Measurements from ENCODE around the gene C5AR2.
A peak's percentile ranks its signal among the peaks of the same experiment; 100 is the strongest.
"Not testable (repeated sequence)": the region's sequence is repeated elsewhere in the genome, so short reads cannot be mapped to it uniquely, and the experiment has no call there.

Gene C5AR2

GRCh38 chr19:47343194-47343802 lies 11.3 kb downstream of the C5AR2 start:
- H3K4me1 ChIP-seq (ENCODE audit: insufficient read depth, poor library complexity, severe bottlenecking): no peaks in the 10 kb centered on the region
- H3K27ac ChIP-seq (ENCODE audit: poor library complexity, severe bottlenecking): no peak overlapping the region

GRCh38 chr19:47344425-47344824 lies 12.4 kb downstream of the C5AR2 start:
- Histone ChIP-seq H3K4me1 (ENCODE audit: insufficient read depth, poor library complexity, severe bottlenecking) (no peaks in the 10 kb centered on the region), H3K9me3 (ENCODE audit: severe bottlenecking) (no peaks in the 10 kb centered on the region), H3K36me3 (ENCODE audit: low read depth) (no peaks in the 10 kb centered on the region), H3K27me3 (ENCODE audit: insufficient read depth, poor library complexity, severe bottlenecking) (no peaks in the 10 kb centered on the region), H3K4me3 (ENCODE audit: severe bottlenecking) (no peak overlapping the region), H3K27ac (ENCODE audit: poor library complexity, severe bottlenecking) (no peak overlapping the region)
- ATAC-seq (ENCODE audit: low read depth) (no peak), DNase-seq (ENCODE audit: low spot score) (no peak)
- no peak for TF ChIP-seq CTCF (IDR thresholded peaks at IDR 0.05; ENCODE audit: poor library complexity, severe bottlenecking)

More at GRCh38 chr19:47343194-47343802, 11.3 kb downstream of the C5AR2 start:
- no peak overlapping the region for H3K4me3 ChIP-seq (ENCODE audit: severe bottlenecking)
- TF ChIP-seq CTCF (IDR thresholded peaks at IDR 0.05; ENCODE audit: poor library complexity, severe bottlenecking): no peak
- no peaks in the 10 kb centered on the region for H3K9me3 ChIP-seq (ENCODE audit: severe bottlenecking)
- ATAC-seq (ENCODE audit: low read depth) (no peak), DNase-seq (ENCODE audit: low spot score) (no peak)
- H3K36me3 ChIP-seq (ENCODE audit: low read depth): no peaks in the 10 kb centered on the region
- H3K27me3 ChIP-seq (ENCODE audit: insufficient read depth, poor library complexity, severe bottlenecking): no peaks in the 10 kb centered on the region

- not testable (repeated sequence) for ATAC-seq (ENCODE audit: low read depth); H3K4me1 ChIP-seq (ENCODE audit: insufficient read depth, poor library complexity, severe bottlenecking); DNase-seq (ENCODE audit: low spot score); H3K27me3 ChIP-seq (ENCODE audit: insufficient read depth, poor library complexity, severe bottlenecking); H3K36me3 ChIP-seq (ENCODE audit: low read depth); H3K4me3 ChIP-seq (ENCODE audit: severe bottlenecking); H3K27ac ChIP-seq (ENCODE audit: poor library complexity, severe bottlenecking); H3K9me3 ChIP-seq (ENCODE audit: severe bottlenecking)
These were observed 14.0 kb downstream of the C5AR2 start for GRCh38 chr19:47346024-47346423.

DNA sequence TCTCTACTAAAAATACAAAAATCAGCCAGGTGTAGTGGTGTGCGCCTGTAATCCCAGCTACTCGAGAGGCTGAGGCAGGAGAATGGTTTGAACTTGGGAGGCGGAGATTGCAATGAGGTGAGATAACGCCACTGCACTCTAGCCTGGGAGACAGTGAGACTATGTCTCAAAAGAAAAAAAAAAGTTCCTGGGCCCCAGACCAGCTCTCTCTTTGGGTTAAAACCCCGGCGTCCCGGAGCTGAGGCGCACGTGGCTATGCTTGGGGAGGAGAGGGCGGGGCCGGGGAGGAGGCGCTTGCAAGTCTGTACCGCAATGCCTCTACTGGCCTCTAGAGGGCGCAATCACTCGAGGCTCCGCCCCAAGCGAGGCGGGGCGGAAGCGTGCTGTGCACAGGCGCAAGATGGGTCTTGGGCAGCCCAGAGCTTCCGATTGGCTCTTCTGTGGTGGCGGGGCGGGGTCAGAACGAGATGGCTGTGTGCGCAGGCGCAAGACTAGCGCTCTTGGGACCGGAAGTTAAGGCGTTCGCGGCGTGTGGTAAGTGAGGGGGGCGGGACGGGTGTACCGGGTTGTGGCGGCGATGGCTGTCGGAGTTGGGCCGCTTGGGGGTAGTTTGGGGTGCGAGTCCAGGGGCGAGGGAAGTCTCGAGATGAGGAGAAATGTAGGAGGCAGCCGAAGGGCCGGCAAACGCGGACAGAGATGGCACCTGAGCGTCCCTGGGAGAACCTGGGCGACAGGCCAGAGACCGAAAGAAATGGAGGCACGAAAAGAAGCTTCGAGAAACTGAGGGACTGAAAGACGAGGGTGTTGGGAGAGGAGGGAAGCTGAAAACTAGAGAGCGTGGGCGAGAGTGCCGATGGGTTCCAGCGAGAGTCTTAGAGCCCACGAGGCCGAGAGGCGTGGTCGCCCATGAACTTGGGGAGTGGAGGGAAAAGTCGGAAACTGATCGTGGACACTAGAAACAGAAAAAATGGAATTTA lies 17.1 kb downstream of the C5AR2 start, which contains the start of gene DHX34:
TSS of gene DHX34 (plus strand) at position 497 of the 977 bp plus-strand sequence. CDS start 3,716 bp downstream, outside the sequence.
- Histone ChIP-seq H3K4me1 (ENCODE audit: insufficient read depth, poor library complexity, severe bottlenecking) (no peaks in the 10 kb centered on the region), H3K27ac (ENCODE audit: poor library complexity, severe bottlenecking) (peak within 1 kb of the TSS; percentile 12)

More for the DNA sequence above, 17.1 kb downstream of the C5AR2 start, which contains the start of gene DHX34:
- no peaks in the 10 kb centered on the region for H3K27me3 ChIP-seq (ENCODE audit: insufficient read depth, poor library complexity, severe bottlenecking)
- H3K9me3 ChIP-seq (ENCODE audit: severe bottlenecking): no peaks in the 10 kb centered on the region
- H3K36me3 ChIP-seq (ENCODE audit: low read depth): peaks cover 16% of the 10 kb centered on the region
- peak within 1 kb of the TSS; percentile 70 for H3K4me3 ChIP-seq (ENCODE audit: severe bottlenecking)
- DNase-seq (ENCODE audit: low spot score) (peak; percentile 96), ATAC-seq (ENCODE audit: low read depth) (peak; percentile 97)
- peak; percentile 99 for TF ChIP-seq CTCF (IDR thresholded peaks at IDR 0.05; ENCODE audit: poor library complexity, severe bottlenecking)

Measured in RWPE2 (cell line).